Mesenteric fat pad (tissue), 1 donor: ENCODE measurements around the gene PRPF40A. TPM values are rescaled to one million over a fixed set of nuclear protein-coding genes. Genes with fewer than 3 reads are reported as not detected.

Source experiments
- DNase-seq: peaks from one replicate; pipeline ENCODE4 v3.0.0-alpha.2; 2020; ENCODE audit warnings: low spot score
- total RNA-seq: library from RNA; stranded (reverse); fragmentation: NEBNext Ultra II Directional; extraction: Animal tissue kit (Norgen Biotek cat#: 25700); gene quantifications from one replicate; pipeline ENCODE4 v1.2.1, GENCODE V29; 2021
- donor health status: DM: yes; HTN: yes; CAD: no.

PRPF40A gene
- total RNA-seq, 1 donor from 2014 or later, result 79.2 TPM

GRCh38 chr2:152651834-152652233 lies 65.4 kb downstream of the PRPF40A start:
- DNase-seq, result no peak

- no peak for DNase-seq
These were observed 66.4 kb downstream of the PRPF40A start for GRCh38 chr2:152650768-152651371.

GRCh38 chr2:152649997-152650396 lies 67.3 kb downstream of the PRPF40A start:
- no peak for DNase-seq

- DNase-seq, result no peak
These were observed 68.9 kb downstream of the PRPF40A start for GRCh38 chr2:152648336-152648735.

- DNase-seq, result no peak
These were observed 69.7 kb downstream of the PRPF40A start for GRCh38 chr2:152647552-152647951.

GRCh38 chr2:152646775-152647174 lies 70.5 kb downstream of the PRPF40A start:
- no peak for DNase-seq

GRCh38 chr2:152646264-152646663 lies 71.0 kb downstream of the PRPF40A start:
- no peak for DNase-seq

GRCh38 chr2:152644189-152644873 lies 72.9 kb downstream of the PRPF40A start:
- DNase-seq, result no peak

GRCh38 chr2:152638590-152638989 lies 78.7 kb downstream of the PRPF40A start:
- DNase-seq, result no peak

GRCh38 chr2:152638056-152638455 lies 79.2 kb downstream of the PRPF40A start:
- DNase-seq, result no peak

- no peak for DNase-seq
These were observed 80.0 kb downstream of the PRPF40A start for GRCh38 chr2:152637251-152637650.

- DNase-seq, result no peak
These were observed 81.5 kb downstream of the PRPF40A start for GRCh38 chr2:152635635-152636298.

GRCh38 chr2:152632736-152633135 lies 84.5 kb downstream of the PRPF40A start:
- DNase-seq, result no peak

GRCh38 chr2:152630466-152630865 lies 86.8 kb downstream of the PRPF40A start:
- DNase-seq, result no peak

GRCh38 chr2:152629202-152629601 lies 88.1 kb downstream of the PRPF40A start:
- no peak for DNase-seq

- no peak for DNase-seq
These were observed 89.8 kb downstream of the PRPF40A start for GRCh38 chr2:152627351-152627957.

GRCh38 chr2:152626911-152627339 lies 90.3 kb downstream of the PRPF40A start:
- DNase-seq, result no peak

GRCh38 chr2:152624805-152625204 lies 92.5 kb downstream of the PRPF40A start:
- no peak for DNase-seq

GRCh38 chr2:152623775-152624174 lies 93.5 kb downstream of the PRPF40A start:
- no peak for DNase-seq

GRCh38 chr2:152623076-152623740 lies 94.1 kb downstream of the PRPF40A start:
- DNase-seq, result no peak

GRCh38 chr2:152622219-152622618 lies 95.0 kb downstream of the PRPF40A start:
- DNase-seq, result no peak

- no peak for DNase-seq
These were observed 96.3 kb downstream of the PRPF40A start for GRCh38 chr2:152620985-152621384.
